Measurements from ENCODE around the gene HSDL1.

Gene HSDL1

GRCh38 chr16:84109598-84110335 lies 35.2 kb downstream of the HSDL1 start:
- DNase-seq (ENCODE audit: low read depth in 1 of 2, low spot score in 1 of 2), result no peak

GRCh38 chr16:84107921-84108320 lies 37.1 kb downstream of the HSDL1 start:
- DNase-seq (ENCODE audit: low read depth in 1 of 2, low spot score in 1 of 2), result no peak

GRCh38 chr16:84105948-84106740 lies 38.8 kb downstream of the HSDL1 start:
- DNase-seq (ENCODE audit: low read depth in 1 of 2, low spot score in 1 of 2), result no peak

GRCh38 chr16:84105301-84105815 lies 39.6 kb downstream of the HSDL1 start:
- DNase-seq (ENCODE audit: low read depth in 1 of 2, low spot score in 1 of 2), result no peak

GRCh38 chr16:84104231-84104630 lies 40.7 kb downstream of the HSDL1 start:
- no peak for DNase-seq (ENCODE audit: low read depth in 1 of 2, low spot score in 1 of 2)

- DNase-seq (ENCODE audit: low read depth in 1 of 2, low spot score in 1 of 2), result no peak
These were observed 41.3 kb downstream of the HSDL1 start for GRCh38 chr16:84103678-84104077.

GRCh38 chr16:84098939-84099338 lies 46.0 kb downstream of the HSDL1 start:
- no peak for DNase-seq (ENCODE audit: low read depth in 1 of 2, low spot score in 1 of 2)

- no peak for DNase-seq (ENCODE audit: low read depth in 1 of 2, low spot score in 1 of 2)
These were observed 48.5 kb downstream of the HSDL1 start for GRCh38 chr16:84096447-84097005.

GRCh38 chr16:84095466-84095865 lies 49.5 kb downstream of the HSDL1 start:
- DNase-seq (ENCODE audit: low read depth in 1 of 2, low spot score in 1 of 2), result no peak

GRCh38 chr16:84093879-84094270 lies 51.1 kb downstream of the HSDL1 start:
- DNase-seq (ENCODE audit: low read depth in 1 of 2, low spot score in 1 of 2), result no peak

GRCh38 chr16:84093120-84093878 lies 51.7 kb downstream of the HSDL1 start:
- DNase-seq (ENCODE audit: low read depth in 1 of 2, low spot score in 1 of 2), result no peak

GRCh38 chr16:84091460-84091859 lies 53.5 kb downstream of the HSDL1 start:
- DNase-seq (ENCODE audit: low read depth in 1 of 2, low spot score in 1 of 2), result no peak

- DNase-seq (ENCODE audit: low read depth in 1 of 2, low spot score in 1 of 2), result no peak
These were observed 54.8 kb downstream of the HSDL1 start for GRCh38 chr16:84090211-84090610.

- peak; percentile 13 to 22 for DNase-seq (ENCODE audit: low read depth in 1 of 2, low spot score in 1 of 2)
These were observed 56.1 kb downstream of the HSDL1 start for GRCh38 chr16:84088695-84089395.

GRCh38 chr16:84087466-84088151 lies 57.4 kb downstream of the HSDL1 start:
- DNase-seq (ENCODE audit: low read depth in 1 of 2, low spot score in 1 of 2), result no peak

GRCh38 chr16:84087001-84087400 lies 58.0 kb downstream of the HSDL1 start:
- no peak for DNase-seq (ENCODE audit: low read depth in 1 of 2, low spot score in 1 of 2)

GRCh38 chr16:84086341-84086740 lies 58.6 kb downstream of the HSDL1 start:
- no peak for DNase-seq (ENCODE audit: low read depth in 1 of 2, low spot score in 1 of 2)

- no peak for DNase-seq (ENCODE audit: low read depth in 1 of 2, low spot score in 1 of 2)
These were observed 59.2 kb downstream of the HSDL1 start for GRCh38 chr16:84085773-84086172.

GRCh38 chr16:84085271-84085667 lies 59.7 kb downstream of the HSDL1 start:
- DNase-seq (ENCODE audit: low read depth in 1 of 2, low spot score in 1 of 2), result no peak

Measured in stimulated activated CD4-positive, alpha-beta T cell treated with anti-CD3 and anti-CD28 coated beads, Interleukin-15, amount 100 ng/mL, for 1 hour (primary cell).